HT-29 (cell line): ENCODE measurements around the gene JAKMIP1. TPM values are rescaled to one million over a fixed set of nuclear protein-coding genes. Genes with fewer than 3 reads are reported as not detected.

ENCODE experiments used
- total RNA-seq: library from RNA; depleted of rRNA; stranded (reverse); fragments of >200 nt; shearing (Covaris generic); gene quantifications from 2 replicates; pipeline ENCODE4 v1.2.3, GENCODE V29; 2014; rRNA removed

The JAKMIP1 gene
- total RNA-seq, 1 experiment from 2014 or later, result not detected

Other genes starting within 250 kb of the JAKMIP1 start
- not detected in 2 replicates for gene C4orf50, start 182.1 kb downstream of the JAKMIP1 start, total RNA-seq
- gene WFS1, start 69.3 kb upstream of the JAKMIP1 start, total RNA-seq, result 49.2 and 49.8 TPM in 2 replicates